ENCODE measurements around the gene PRXL2B.

PRXL2B gene

DNA sequence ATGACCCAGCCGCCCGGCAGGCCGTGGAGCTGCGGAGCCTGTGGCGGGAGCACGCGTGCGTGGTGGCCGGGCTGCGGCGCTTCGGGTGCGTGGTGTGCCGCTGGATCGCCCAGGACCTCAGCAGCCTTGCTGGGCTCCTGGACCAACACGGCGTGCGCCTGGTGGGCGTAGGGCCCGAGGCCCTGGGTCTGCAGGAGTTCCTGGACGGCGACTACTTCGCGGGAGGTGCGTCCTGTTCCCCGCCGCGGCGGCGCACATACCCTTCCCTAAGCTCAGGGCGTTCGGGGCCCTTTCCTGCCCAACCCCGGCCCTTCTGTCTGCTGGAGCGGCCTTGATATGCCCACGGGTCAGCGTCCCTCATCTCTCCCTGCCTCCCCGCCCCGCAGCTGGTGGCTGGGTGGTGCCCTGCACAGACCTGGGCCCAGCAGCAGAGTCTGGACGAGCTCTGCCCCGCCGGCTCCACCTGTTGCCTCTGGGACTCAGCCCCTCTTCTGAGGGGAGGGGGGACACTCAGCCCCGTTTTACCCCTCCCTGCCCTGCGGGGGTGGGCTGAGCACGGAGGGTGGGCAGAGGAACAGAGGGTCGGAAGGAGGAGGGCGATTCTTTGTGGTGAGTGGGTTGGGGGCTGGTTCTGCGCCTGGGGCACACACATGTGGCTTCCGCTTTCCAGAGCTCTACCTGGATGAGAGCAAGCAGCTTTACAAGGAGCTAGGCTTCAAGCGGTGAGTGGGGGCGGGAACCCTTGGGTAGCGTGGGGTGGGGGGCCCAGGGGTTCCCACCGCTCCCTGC is 688 bp downstream of the PRXL2B start:
- peak; percentile 23 for DNase-seq

DNA sequence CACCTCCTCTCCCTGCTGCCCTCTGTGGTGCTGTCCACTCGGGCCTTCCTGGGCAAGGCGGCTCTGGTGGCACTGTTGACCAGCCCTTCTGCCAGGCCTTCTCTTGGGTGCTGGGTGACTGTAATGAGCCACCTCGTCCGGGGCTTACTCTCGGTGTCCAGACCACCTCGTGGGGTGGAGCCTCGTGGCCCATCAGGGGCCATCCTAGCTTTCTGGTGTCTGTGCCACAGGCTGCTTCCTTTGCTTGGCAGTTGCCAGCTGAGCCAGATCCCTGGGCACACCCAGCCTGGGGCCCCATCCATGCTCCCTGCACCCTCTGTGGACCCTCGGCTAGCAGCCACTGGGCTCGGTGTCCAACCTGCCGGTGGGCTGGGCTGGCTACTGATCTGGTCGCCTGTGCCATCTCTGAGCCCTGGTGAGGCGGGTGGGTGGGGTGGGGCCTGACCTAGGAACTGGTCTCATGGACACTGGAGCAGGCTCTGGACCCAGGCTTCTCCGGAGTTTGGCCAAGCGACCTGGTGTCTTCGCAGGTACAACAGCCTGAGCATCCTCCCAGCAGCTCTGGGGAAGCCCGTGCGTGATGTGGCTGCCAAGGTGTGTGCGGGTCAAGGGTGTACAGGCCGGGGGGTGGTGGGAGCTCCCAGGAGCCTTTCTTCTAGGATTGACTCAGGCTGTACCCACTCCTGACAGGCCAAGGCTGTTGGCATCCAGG is 1.4 kb downstream of the PRXL2B start:
- DNase-seq: no peak

DNA sequence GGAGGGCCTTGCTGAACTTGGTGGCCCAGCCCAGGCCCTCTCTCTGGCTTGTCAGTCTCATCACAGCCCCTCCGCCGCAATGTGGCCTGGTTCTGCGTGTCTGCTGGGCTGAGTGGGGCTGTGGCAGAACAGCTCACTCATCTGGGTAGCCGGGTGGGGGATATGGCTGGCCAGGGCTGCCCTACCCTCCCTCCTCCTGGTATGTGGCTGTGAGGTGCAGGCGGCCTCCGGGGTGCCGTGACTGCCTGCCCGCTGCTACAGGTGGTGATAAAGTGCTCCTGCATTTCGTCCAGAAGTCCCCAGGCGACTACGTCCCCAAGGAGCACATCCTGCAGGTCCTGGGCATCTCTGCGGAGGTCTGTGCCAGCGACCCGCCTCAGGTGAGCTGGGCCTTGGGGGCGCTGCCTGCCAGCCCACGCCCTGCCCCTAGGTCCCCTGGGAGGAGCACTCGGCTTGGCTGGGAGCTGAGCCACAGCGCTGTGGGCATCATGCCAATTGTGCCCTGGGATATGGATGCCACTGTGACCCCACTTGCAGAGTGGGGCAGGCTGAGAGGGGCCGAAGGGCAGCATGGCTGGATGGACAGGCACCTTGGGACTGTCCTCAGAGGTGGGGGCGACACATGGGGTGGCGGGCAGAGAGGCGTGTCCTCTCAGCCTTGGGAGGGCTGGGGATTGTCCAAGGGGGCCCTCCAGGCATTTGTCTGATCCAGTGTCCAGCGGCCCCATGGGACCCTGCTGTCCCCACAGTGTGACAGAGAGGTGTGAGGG is 2.3 kb downstream of the PRXL2B start:
- no peak for DNase-seq

DNA sequence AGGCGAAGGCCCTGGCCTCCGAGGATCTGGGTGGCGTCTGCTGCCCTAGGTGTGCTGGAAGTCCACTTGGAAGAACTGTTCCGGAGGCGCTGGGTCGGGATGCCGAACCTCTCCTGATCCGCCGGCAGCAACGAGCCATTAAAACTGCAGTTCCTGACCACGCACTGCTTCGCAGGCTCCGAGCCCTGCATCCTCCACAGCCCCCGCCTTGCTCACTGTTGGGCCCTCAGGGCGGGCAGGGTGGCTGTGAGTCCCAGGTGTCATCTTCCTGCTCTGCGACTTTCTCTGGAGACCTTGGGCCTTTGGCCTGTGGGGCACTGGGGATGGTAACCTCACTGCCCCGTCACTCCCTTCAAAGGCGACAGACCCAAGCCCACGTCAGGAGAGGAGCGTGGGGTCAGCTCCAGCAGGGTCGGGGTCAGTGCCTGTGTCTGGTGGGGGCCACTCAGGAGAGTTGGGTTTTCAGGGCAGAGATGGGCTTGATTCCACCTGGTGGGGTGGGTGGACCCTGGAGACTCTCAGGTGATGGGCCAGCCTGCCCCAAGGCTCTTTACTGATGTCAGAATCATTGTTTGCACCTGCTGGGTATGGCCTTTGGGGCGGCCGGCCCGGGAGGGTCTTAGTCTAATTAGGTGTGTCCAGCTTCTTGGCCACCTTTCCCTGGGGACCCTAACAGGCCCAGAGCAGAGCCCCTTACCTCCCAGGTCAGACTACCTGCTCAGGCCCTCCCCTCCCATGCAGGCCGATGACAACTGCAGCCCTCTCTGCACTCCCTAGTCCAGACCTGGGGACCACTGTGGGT is 3.1 kb downstream of the PRXL2B start:
- no peak for DNase-seq

DNA sequence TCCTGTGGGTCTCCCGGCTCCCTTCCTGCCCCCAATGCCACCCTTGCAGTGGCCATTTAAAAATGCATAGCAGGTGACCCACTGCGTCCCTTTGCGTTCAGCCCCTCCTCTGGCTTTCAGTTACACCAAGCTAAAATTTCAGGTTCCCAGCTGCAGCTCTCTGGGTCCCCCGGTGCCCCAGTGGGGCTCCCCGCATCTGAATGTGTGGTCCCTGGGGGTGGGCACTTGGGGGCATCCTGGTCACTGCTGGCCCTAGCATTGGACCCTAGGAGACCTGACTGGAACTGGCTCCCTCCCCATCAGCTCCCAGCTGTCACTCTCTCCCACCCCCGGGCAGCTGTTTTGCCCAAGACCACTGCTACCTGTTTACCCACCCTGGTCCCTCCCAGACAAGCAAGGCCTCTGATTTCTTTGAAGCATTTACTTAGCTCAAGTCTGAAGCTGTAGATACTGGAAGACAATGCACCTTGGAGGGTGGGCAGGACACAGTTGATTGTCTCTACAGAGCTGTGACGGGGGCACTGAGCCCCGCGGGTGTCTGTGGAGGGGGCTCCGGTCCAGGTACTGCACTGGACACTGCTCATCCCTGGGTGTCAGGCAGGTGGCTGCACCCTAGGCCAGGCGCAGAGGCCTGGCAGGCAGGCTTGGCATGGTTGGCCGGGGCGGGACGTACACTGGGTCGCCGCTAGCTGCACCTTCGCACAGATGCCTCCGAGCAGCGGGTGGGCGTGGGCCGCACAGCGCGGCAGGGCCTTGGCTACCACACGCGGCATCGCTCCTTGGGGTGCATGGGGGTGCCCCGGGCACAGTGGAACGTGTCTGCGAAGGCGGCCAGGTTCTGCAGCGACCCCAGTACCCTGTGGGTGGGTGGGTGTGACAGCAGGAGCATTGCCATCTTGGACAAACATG is 3.9 kb downstream of the PRXL2B start:
- no peak for DNase-seq

DNA sequence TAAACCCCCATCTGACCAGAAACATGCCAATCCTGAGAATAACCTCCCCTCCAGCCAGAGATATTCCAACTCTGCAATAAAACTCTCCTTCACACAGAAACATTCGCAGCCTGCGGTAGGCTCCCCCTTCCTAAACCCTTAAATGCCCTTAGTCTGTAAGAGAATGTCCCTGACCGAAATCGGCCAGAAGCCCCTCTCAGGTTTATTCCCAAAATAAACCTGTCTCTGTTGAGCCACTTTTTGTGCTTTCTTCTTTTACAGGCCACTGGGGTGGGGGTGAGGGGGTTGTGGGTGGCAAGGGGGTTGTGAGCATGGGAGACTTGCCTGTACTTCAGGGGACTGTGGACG is 4.6 kb downstream of the PRXL2B start:
- no peak for DNase-seq

DNA sequence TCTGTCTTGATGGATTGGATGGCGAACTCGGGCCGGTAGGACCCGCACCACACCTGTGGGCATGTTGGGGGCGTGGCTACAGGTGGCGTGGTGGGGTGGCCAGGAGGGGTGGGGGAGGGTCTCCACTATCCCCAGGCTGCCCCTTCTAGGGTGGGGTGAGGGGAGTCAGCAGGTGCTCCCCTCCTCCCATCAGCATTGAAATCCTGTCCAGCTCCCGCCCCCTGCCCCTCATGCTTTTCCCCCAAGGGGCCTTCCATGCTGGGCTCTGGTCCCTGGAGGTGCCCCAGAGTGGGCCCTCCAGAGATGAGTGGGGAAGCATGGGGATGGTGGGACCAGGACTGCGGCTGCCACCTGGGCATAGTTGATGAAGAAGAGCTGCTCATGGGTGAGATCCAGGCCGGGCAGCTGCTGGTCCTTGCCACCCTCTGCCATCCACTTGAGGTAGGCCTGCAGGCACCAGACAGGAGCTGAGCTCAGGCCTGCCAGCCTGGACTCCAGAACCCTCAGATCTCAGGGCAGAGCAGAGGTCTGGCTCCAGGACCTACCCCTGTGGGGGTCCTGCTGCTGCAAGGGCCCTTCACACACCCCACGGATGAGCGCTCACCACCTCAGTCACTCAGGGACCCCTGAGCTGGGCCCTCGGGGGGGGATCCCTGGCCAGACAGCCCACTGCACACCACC is 5.1 kb downstream of the PRXL2B start:
- no peak for DNase-seq

DNA sequence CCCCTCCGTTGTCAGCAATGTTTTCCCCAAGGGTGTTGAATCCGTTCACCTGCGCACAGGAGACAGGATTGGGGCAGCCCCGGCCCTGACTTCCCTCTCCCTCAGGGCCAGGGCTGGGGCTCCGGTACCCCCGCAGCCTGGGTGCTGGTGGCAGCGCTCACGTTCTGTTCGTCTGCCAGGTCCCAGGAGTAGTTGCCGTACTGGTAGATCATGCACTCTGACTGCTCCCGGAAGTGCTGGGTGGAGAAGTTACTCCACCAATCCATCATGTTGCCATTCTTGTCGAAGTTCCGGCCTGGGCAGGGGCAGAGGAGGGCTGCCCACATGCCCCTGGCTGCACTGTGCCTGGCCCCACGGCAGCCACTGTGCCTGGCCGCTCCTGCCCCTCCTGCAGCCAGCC is 6.1 kb downstream of the PRXL2B start:
- no peak for DNase-seq

DNA sequence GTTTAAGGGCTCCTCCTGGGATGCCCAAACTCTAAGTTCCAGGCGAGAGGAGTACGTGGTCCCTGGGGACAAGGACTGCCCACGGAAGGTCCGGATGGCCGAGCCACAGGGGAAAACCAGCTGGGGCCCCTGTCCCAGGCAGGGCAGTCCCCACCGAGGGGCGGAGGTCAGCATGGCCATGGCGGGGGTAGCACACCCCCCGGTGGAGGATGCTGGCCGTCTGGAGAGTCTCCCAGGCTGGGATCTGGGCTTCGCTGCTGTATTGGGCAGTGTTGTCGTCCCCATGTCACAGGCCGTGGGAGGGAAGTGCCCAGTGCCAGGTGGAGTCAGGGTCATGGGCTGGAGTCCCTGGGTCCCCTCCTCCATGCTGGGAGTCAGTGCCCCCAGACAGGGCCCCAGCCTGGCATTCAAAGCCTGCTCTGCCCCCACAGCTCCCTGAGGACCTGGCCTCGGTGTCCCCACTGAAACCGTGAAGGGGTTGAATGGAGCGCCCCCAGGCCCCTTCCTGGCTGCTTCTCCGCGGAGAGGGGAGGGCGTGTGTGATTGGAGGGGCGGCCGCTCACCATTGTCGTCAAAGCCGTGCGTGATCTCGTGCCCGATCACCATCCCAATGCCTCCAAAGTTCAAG is 6.8 kb downstream of the PRXL2B start:
- no peak for DNase-seq

DNA sequence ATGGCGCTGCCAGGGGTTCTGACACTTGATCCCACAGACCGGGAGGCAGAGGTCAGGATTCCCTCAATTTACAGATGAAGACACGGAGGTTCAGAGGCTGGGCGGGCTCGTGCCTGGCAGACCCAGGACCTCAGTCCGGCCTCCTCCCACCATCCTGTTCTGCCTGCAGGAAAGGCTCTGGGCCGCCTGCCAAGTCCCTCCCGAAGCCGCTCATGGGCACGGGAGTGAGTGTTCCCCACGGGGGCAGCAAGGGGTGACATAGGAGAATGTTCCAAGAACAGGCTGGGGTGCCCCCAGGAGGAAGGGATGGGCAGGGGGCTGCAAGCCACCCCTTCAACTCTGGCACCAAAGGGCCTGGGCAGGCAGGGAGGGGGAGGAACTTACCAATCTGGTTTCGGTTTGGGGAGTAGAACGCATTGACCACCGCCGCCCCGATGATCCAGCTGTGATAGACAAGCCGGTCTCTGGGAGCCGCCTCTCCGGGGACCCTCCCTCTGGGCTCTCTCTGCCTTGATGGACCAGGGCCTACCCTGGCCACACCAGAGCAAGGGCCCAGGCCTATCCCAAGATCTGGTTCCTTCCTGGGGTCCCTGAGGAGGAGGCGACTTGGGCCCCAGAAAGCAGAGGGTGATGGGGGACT is 7.5 kb downstream of the PRXL2B start:
- DNase-seq: peak; percentile 27

DNA sequence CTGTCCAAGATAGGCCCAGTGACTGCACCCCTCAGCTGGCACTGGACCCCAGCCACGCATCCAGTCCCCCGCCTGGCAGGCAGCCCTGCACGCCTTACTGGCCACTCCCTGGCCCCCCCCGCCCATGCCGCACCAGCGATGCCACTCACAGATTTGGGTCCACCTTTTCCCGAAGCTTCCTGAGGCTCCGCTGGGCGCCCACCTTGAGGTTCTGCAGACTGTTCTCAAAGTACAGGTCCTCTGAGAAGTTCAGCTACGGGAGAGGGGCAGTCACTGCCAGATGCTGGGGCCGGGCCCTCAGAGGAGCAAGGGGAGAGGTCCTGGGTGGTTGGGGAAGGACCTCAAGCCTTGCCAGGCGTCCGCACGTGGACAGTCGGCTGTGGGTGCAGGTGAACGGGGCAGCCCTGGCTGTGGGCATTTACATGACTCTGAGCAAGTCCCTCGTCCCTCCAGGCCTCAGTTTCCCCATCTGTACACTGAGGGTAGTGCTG is 8.1 kb downstream of the PRXL2B start:
- DNase-seq: no peak

DNA sequence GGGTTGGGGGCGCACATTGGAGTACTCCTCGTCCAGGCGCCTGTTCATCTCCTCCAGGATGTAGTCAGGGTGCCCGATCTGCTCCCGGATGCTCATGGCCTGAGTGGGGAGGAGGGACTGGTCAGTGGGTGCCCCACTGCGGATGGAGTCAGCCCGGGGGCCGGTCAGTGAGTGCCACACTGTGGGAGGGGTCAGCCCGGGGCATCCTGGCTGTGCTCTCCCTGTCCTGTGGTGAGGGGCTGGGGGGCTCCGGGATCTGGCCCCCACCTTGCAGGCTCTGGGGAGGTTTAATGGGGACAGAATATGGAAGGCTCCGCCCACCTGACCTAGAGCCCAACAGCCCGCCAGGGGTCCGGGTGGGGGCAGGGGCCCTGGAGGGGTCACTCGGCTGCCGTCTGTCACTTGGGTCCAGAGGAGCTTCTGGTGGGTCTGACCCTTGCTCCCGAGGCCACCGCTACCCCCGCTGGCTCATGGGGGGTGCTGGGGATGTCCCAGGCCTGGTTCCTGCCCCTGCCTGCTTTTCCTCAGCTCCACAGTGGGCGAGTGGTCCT is 8.8 kb downstream of the PRXL2B start:
- no peak for DNase-seq

DNA sequence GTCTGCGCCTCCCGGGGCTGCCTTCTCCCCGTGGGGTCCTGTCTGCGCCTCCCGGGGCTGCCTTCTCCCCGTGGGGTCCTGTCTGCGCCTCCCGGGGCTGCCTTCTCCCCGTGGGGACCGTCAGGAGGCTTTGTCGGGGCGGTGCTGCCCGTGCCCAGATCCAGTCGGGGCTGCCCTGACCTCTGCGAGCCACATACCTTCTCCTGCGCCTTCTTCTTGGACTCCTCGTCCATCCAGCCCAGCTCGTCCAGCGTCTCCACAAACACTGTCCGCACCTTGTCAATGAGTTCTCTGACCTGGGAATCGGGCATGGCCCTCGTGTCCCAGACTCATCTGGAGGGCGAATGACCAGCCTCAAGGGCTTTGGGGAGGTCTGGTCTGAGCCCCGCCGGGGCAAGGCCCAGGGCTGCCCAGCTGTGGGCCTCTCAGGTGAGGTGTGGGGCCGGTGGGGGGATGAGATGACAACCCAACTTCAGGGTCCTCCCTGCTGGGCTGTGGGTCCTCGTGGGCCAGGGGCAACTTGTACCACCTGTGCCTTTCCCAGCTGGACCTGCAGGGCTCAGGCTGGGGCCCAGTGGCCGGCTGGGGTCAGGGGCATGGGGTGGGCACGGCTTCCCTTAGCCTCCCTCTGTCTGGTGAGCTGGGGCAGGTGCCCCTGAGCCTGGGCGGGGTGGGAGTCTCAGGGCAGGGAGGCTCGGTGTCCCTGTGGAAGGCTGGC is 9.4 kb downstream of the PRXL2B start:
- DNase-seq: no peak

DNA sequence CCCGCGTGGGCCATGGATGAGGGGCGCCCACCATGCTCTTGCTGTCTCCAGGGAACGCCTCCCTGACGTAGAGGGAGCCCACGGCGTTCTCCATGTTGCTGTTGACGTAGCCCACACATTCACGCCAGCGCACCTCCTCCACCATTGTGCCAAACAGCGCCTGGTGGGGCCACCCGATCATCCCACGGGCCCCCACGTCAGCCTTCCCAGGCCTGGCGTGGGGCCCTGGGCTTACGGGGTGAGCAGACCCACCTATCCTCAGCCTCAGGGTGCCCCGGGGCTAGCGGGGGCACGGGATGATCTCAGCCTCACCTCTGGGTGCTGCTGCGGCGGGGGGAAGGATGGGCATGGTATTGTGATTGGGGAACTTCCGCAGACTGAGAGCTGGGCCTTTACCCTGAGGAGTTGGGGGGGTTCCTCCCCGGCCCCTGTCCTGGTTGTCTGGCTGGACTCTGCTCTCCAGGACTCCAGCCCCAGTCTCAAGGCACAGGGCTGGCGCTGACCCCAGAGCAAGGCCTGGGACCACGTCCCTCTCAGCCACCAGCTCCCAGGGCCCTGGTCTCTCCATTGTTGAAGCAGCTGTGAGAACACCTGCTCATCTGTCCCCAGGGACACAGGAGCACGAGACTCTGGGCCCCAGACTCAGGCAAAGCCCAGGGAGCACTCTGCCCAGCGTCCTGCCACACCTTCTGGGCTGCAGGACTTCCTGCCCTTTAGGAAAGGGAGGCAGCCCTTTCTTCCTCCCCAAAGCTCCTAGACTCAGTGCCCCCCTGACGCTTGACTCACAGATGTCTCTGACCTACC is 10.2 kb downstream of the PRXL2B start:
- DNase-seq: no peak

DNA sequence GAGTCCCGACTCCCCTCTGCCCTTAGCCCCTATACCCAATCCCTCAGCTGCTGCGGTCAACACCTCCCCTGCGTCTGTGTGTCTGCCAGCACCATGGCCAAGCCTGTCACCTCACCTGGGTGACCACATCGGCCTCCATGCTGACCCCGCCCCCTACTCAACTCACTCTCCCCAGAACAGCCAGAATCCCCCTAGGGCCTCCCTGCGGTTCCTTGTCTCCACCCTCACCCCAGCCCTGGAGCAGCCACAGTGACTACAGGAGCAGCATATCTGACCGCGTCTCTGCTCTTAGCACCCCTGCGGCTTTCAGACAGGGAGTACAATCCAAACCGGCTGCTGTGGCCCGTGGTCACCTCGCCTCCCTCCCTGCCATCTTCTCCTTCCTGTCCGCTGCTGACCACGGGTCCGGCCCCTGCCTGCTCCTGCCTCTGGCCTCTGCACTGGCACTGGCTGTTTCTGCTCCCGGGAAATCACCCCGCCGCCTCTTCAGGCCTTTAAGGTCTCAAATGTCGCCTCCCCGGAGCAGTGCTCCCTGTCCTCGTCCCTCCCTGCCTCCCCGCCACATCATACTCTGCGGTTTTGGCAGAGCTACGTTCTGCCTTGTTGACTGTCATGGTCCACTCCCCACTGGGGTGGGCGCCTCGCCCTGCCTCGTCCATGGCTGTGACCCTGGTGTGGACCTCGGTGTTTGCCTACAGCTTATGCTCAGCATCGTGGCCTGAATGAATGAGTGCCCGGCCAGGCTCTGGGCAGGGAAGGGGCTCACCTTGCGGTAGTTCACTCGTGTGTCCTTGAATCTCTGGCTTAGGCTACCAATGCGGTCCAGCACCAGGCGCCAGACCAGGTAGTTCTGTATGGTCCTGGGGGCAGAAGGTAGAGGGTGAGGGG is 11.1 kb downstream of the PRXL2B start:
- DNase-seq: no peak

DNA sequence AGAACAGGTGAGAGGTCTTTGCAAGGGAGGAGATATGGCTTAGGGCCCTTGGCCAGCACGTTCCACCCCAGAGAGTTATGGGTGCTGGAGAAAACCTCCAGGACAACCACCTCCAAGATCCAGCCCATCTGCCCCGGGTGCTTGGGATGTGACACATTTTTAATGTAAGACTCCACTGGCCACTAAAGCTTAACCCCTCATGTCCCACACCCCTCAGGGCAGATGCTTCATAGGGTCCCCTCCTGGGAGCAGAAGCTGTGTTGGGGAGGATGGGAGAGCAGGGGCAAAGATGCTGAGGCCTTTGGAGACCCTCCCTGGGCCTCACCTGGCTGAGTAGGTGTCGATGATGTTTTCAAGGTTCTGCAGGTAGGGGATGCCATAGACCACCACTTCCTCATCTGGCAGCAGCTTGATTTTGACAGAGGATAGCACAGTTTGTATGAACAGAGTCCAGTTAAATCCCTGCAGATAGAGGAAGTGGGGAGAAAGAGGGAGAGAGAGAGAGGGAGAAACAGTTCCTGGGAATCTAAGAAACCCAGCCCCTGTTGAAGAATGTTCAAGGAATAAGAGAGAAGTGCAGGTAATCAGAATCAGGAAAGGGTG is 11.9 kb downstream of the PRXL2B start:
- no peak for DNase-seq
